ENCODE measurements around the gene C10orf95. TPM values are rescaled to one million over a fixed set of nuclear protein-coding genes. Genes with fewer than 3 reads are reported as not detected.
A peak's percentile ranks its signal among the peaks of the same experiment; 100 is the strongest.

Gene C10orf95
- total and polyA plus RNA-seq, 7 donors, result 0.36 to 2.4 (median 0.99) TPM; not detected in 3

GRCh38 chr10:102413806-102414561, 37.4 kb downstream of the C10orf95 start:
- Histone ChIP-seq H3K4me3 (no peak overlapping the region), H3K27ac (no peak overlapping the region), H3K4me1 (peaks cover 0 to 27% (median 26%) of the 10 kb centered on the region in 4 donors), H3K36me3 (no peaks in the 10 kb centered on the region), H3K9me3 (no peaks in the 10 kb centered on the region), H3K27me3 (peaks cover 11 to 56% (median 17%) of the 10 kb centered on the region in 3 donors)
- intact Hi-C loops (cut with DNase I), result no loop called here
- TF ChIP-seq POLR2A (IDR thresholded peaks at IDR 0.05), result no peak
- TF ChIP-seq, protein P1, sequence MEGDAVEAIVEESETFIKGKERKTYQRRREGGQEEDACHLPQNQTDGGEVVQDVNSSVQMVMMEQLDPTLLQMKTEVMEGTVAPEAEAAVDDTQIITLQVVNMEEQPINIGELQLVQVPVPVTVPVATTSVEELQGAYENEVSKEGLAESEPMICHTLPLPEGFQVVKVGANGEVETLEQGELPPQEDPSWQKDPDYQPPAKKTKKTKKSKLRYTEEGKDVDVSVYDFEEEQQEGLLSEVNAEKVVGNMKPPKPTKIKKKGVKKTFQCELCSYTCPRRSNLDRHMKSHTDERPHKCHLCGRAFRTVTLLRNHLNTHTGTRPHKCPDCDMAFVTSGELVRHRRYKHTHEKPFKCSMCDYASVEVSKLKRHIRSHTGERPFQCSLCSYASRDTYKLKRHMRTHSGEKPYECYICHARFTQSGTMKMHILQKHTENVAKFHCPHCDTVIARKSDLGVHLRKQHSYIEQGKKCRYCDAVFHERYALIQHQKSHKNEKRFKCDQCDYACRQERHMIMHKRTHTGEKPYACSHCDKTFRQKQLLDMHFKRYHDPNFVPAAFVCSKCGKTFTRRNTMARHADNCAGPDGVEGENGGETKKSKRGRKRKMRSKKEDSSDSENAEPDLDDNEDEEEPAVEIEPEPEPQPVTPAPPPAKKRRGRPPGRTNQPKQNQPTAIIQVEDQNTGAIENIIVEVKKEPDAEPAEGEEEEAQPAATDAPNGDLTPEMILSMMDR (IDR thresholded peaks at IDR 0.05), result no peak
- TF ChIP-seq POLR2AphosphoS5 (IDR thresholded peaks at IDR 0.05), result no peak
- TF ChIP-seq EP300 (IDR thresholded peaks at IDR 0.05), result no peak
- 74 to 85% methylated on average over 16 of the region's 16 CpGs for WGBS, 2 donors
- no peak for DNase-seq

DNA sequence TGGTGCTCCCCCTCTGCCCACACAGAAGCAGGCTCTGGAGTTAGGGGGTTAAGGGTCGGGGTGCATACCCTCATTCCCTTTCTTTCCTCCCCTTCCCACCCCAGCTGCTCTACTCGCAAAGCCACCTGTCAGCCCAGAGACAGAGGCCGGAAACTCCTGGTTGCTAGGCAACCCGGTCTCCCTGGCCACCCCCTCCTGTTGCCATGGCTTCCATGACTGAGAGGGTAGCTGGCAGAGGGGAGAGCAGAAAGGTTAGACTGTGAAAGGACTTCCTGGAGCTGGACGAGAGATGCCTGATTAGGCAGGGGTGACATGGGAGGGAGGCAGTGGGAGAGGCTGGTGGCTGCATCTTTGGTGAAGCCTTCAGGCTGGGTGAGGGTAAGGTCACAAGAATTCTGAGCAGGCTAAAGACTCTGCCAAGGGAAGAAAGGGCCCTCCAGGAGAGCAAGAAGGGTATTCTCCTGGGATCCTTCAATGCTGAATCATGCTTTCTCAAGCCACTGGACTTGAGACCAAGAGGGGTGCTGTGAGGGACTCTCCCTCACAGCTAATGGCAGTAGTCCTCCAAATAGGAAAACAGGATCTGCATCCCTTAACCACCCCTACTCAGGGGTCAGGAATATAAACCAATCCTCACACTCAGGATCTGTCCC, 38.2 kb downstream of the C10orf95 start:
- DNase-seq, result no peak
- Histone ChIP-seq H3K4me3 (no peak overlapping the region), H3K27me3 (peaks cover 11 to 53% (median 17%) of the 10 kb centered on the region in 3 donors), H3K9me3 (no peaks in the 10 kb centered on the region), H3K4me1 (peaks cover 0 to 25% (median 22%) of the 10 kb centered on the region in 4 donors), H3K27ac (no peak overlapping the region), H3K36me3 (no peaks in the 10 kb centered on the region)
- intact Hi-C loops (cut with DNase I), result no loop called here
- TF ChIP-seq POLR2AphosphoS5 (IDR thresholded peaks at IDR 0.05) (no peak), POLR2A (IDR thresholded peaks at IDR 0.05) (no peak), EP300 (IDR thresholded peaks at IDR 0.05) (no peak)
- TF ChIP-seq, protein P1 (IDR thresholded peaks at IDR 0.05), result no peak
- 9 to 18% methylated on average over 5 of the region's 5 CpGs for WGBS, 2 donors

GRCh38 chr10:102412293-102412692, 39.0 kb downstream of the C10orf95 start:
- H3K9me3 ChIP-seq, result no peaks in the 10 kb centered on the region
- no peak overlapping the region for H3K27ac ChIP-seq
- WGBS, 2 donors, result 88 to 92% methylated on average over 10 of the region's 10 CpGs
- H3K4me3 ChIP-seq, result no peak overlapping the region
- no peaks in the 10 kb centered on the region for H3K36me3 ChIP-seq
- H3K27me3 ChIP-seq, result peaks cover 11 to 46% (median 17%) of the 10 kb centered on the region in 3 donors
- peaks cover 0 to 28% (median 22%) of the 10 kb centered on the region in 4 donors for H3K4me1 ChIP-seq
- no peak for DNase-seq
- intact Hi-C loops (cut with DNase I), result no loop called here
- no peak for TF ChIP-seq EP300 (IDR thresholded peaks at IDR 0.05)
- TF ChIP-seq, protein P1 (IDR thresholded peaks at IDR 0.05), result no peak
- no peak for TF ChIP-seq POLR2AphosphoS5 (IDR thresholded peaks at IDR 0.05)
- TF ChIP-seq POLR2A (IDR thresholded peaks at IDR 0.05), result no peak

GRCh38 chr10:102411341-102412255, 39.7 kb downstream of the C10orf95 start:
- Histone ChIP-seq H3K36me3 (no peaks in the 10 kb centered on the region), H3K4me3 (peak overlapping the region in 1 of 4 donors; percentile 80), H3K9me3 (no peaks in the 10 kb centered on the region), H3K27me3 (peaks cover 10 to 39% (median 17%) of the 10 kb centered on the region in 3 donors), H3K4me1 (peaks cover 0 to 32% (median 25%) of the 10 kb centered on the region in 4 donors), H3K27ac (peak overlapping the region in 3 of 4 donors; percentile 97 to 99 (median 98))
- DNase-seq, result no peak
- WGBS, 2 donors, result 81 to 86% methylated on average over 14 of the region's 14 CpGs
- TF ChIP-seq EP300 (IDR thresholded peaks at IDR 0.05), result no peak
- TF ChIP-seq, protein P1 (IDR thresholded peaks at IDR 0.05), result no peak
- no peak for TF ChIP-seq POLR2A (IDR thresholded peaks at IDR 0.05)
- no peak for TF ChIP-seq POLR2AphosphoS5 (IDR thresholded peaks at IDR 0.05)
- intact Hi-C loops (cut with DNase I), result no loop called here

Measured in sigmoid colon (tissue), 7 donors.